Stimulated activated CD8-positive, alpha-beta memory T cell treated with anti-CD3 and anti-CD28 coated beads, Interleukin-15, amount 100 ng/mL, for 1 hour (primary cell): ENCODE results near the gene OVCH2.
"Not testable (repeated sequence)": the region's sequence is repeated elsewhere in the genome, so short reads cannot be mapped to it uniquely, and the experiment has no call there.

Experiments
- DNase-seq: peaks from one replicate; pipeline ENCODE4 v3.0.0-alpha.2; 2020; ENCODE audit warnings: low read depth

OVCH2 gene

GRCh38 chr11:7706377-7706776 lies at the start of gene OVCH2:
OVCH2 (minus strand) TSS chr11:7706477; CDS start chr11:7706394, 83 bp downstream.
- DNase-seq: no peak

DNA sequence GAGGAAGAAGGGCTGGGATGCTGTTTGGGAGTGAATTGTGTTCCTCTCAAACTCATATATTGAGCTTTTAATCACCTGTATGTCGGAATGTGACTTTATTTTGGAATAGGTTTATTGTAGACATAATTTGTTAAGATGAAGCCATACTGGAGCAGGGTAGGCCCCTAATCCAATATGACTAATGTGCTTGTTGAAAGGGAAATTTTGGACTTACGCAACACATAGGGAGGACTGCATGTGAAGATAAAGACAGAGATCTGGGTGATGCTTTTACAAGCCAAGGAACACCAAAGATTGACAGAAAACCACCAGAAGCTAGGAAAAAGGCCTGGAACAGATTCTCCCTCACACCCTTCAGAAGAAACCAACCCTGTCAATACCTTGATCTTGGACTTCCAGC lies 43.2 kb upstream of the OVCH2 start:
- DNase-seq: no peak

DNA sequence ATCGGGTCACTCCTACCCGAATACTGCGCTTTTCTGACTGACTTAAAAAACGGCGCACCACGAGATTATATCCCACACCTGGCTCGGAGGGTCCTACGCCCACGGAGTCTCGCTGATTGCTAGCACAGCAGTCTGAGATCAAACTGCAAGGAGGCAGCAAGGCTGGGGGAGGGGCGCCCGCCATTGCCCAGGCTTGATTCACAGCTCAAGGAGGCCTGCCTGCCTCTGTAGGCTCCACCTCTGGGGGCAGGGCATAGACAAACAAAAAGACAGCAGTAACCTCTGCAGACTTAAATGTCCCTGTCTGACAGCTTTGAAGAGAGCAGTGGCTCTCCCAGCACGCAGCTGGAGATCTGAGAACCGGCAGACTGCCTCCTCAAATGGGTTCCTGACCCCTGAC lies 28.5 kb upstream of the OVCH2 start:
- not testable (repeated sequence) for DNase-seq

DNA sequence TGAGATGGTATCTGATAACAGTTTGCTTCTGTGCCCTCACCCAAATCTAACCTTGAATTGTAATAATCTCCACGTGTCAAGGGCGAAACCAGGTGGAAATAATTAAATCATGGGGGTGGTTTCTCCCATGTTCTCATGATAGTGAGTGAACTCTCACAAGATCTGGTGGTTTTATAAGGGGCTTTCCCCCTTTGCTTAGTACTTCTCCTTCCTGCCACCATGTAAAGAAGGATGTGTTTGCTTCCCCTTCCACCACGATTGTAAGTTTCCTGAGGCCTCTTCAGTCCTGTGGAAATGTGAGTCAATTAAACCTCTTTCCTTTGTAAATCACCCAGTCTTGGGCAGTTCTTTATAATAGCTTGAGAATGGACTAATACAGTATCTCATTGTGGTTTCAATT lies 8.5 kb upstream of the OVCH2 start:
- no peak for DNase-seq

- no peak for DNase-seq
These were observed 2.5 kb downstream of the OVCH2 start for GRCh38 chr11:7703740-7704139.

DNA sequence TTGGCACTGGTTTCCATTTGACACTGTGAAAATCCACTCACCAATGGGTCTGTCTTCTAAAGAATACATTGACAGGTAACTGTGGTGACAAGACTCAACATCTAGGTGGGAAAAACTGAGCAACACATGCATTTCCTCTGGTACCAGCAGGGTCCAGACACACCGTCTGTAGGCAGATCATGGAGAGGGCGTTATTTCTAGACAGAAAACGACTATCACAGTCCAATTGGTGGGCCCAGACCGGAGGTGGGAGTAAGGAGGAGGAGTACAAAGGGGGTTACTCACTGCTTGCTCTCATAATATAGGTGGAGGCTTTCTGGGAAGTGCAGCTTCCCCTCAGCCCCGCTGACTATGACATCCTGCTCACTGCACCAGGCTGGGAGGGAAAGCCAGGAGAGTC lies 9.9 kb downstream of the OVCH2 start:
- DNase-seq: no peak

GRCh38 chr11:7694235-7694634 lies 12.0 kb downstream of the OVCH2 start:
- DNase-seq: no peak

DNA sequence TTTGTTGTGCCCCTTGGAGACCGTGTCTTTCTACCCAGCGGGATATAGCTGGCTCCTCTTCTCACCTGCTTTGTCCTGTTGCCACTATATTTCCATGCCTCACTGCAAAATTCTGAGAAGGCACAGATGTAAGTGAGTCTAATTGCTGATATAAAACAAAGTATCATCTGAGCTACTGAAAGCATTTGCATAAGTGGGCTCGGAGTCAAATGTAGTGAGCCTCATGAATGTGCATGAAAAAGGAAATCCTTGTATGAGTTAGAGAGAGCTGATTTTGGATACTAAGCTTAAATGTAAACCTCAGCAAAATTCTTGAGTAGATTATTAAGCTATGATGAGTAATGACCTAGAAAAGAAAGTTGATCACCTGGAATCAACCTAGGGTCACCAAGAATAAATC lies 13.9 kb downstream of the OVCH2 start:
- no peak for DNase-seq

GRCh38 chr11:7691759-7692350 lies 14.4 kb downstream of the OVCH2 start:
- no peak for DNase-seq

- DNase-seq: no peak
These were observed 15.6 kb downstream of the OVCH2 start for GRCh38 chr11:7690648-7691047.

DNA sequence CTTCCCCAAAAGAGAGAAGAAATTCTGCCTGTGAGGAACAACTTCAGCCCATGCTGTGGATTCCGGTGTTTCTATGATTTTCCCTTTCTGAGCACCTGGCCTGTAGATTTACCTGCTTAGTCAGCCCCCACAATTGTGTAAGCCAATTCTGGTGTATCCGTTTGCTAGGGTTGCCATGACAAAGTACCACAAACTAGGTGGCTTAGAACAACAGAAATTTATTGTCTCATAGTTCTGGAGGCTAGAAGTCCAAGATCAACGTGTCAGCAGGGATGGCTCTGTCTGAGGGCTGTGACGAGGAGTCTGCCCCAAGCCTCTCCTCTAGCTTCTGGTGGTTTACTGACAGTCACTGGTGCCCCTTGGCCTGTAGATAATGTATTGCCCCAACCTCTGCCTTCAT lies 17.0 kb downstream of the OVCH2 start:
- DNase-seq: no peak

GRCh38 chr11:7688238-7688826 lies 17.9 kb downstream of the OVCH2 start:
- no peak for DNase-seq

- DNase-seq: no peak
These were observed 18.9 kb downstream of the OVCH2 start for GRCh38 chr11:7687386-7687785.

DNA sequence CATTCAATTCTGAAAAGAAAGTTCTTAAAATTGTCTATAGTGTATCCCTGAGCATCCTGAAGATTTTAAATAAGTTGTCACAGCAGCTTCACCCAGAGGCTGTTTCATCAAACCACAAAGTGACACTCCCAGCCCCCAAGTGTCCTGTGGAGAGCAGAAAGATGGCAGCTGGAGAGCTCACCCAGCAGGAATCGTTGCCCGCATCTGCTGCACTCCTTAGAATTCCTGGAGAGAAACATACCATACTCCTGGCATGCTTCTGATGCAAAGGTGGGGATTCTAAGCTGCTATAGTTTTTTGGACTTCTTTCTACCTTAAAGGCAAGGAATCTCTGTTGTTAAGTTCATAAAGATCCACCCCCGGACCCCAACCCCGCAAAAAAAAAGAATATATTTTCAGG lies 19.5 kb downstream of the OVCH2 start:
- no peak for DNase-seq

- no peak for DNase-seq
These were observed 22.7 kb downstream of the OVCH2 start for GRCh38 chr11:7683571-7683970.

GRCh38 chr11:7677796-7678201 lies 28.5 kb downstream of the OVCH2 start:
- DNase-seq: no peak

- DNase-seq: no peak
These were observed 29.2 kb downstream of the OVCH2 start for GRCh38 chr11:7677071-7677470.

- no peak for DNase-seq
These were observed 30.6 kb downstream of the OVCH2 start for GRCh38 chr11:7675631-7676030.

GRCh38 chr11:7673724-7674434 lies 32.4 kb downstream of the OVCH2 start:
- no peak for DNase-seq

GRCh38 chr11:7672960-7673723 lies 33.1 kb downstream of the OVCH2 start, which contains the start of gene CYB5R2:
CYB5R2 (minus strand) TSS chr11:7673500; CDS start chr11:7672825, 675 bp downstream.
- no peak for DNase-seq

GRCh38 chr11:7672276-7672959 lies 33.9 kb downstream of the OVCH2 start:
- no peak for DNase-seq
